Astrocyte of the spinal cord (primary cell): ENCODE measurements around the gene SERPINF2.
"Not testable (repeated sequence)": the region's sequence is repeated elsewhere in the genome, so short reads cannot be mapped to it uniquely, and the experiment has no call there.

Source experiments
- DNase-seq: peaks from one replicate; pipeline ENCODE4 v3.0.0; 2011; ENCODE audit warnings: low read depth, low spot score
- H3K4me3 ChIP-seq: 2 replicates; pipeline ENCODE4 v1.5.1; 2011; ENCODE audit warnings: low read depth, mild to moderate bottlenecking, low read length, moderate library complexity
- CTCF ChIP-seq: IDR thresholded peaks from 2 replicates; pipeline ENCODE4 v1.5.1; 2012; ENCODE audit warnings: low read depth, mild to moderate bottlenecking, low read length, inconsistent platforms
- in situ Hi-C: cut with HindIII; loops from 2 replicates; pipeline ENCODE4 v1.10.0; 2017; ENCODE audit warnings: low sequenced_read_pairs

The SERPINF2 gene

GRCh38 chr17:1764284-1764683 lies 21.6 kb downstream of the SERPINF2 start:
- peak; percentile 79 for DNase-seq
- no peak for TF ChIP-seq CTCF
- no peak overlapping the region for H3K4me3 ChIP-seq
- in situ Hi-C loops, result no loop called here

GRCh38 chr17:1764705-1765104 lies 22.0 kb downstream of the SERPINF2 start:
- DNase-seq, H3K4me3 ChIP-seq, in situ Hi-C loops: not testable (repeated sequence)

GRCh38 chr17:1765576-1765975 lies 22.9 kb downstream of the SERPINF2 start:
- no peak overlapping the region for H3K4me3 ChIP-seq
- DNase-seq, result no peak
- in situ Hi-C loops, result no loop called here
- TF ChIP-seq CTCF, result no peak

GRCh38 chr17:1766382-1767135 lies 23.9 kb downstream of the SERPINF2 start:
- in situ Hi-C loops, result no loop called here
- DNase-seq, result no peak
- no peak overlapping the region for H3K4me3 ChIP-seq
- no peak for TF ChIP-seq CTCF

- in situ Hi-C loops, result no loop called here
- TF ChIP-seq CTCF, result peak; percentile 7
- no peak overlapping the region for H3K4me3 ChIP-seq
- no peak for DNase-seq
Observed at GRCh38 chr17:1767358-1767757, 24.7 kb downstream of the SERPINF2 start.

- no peak overlapping the region for H3K4me3 ChIP-seq
- peak; percentile 64 for DNase-seq
- TF ChIP-seq CTCF, result no peak
- in situ Hi-C loops, result no loop called here
Observed at GRCh38 chr17:1769822-1770477, 27.3 kb downstream of the SERPINF2 start.

GRCh38 chr17:1773000-1773695 lies 30.5 kb downstream of the SERPINF2 start:
- peak; percentile 32 for DNase-seq
- in situ Hi-C loops, H3K4me3 ChIP-seq: not testable (repeated sequence)
